Endodermal cell (in vitro differentiated cells): ENCODE data around the gene ZNF525. TPM values are rescaled to one million over a fixed set of nuclear protein-coding genes. Genes with fewer than 3 reads are reported as not detected.

Experiments
- DNase-seq: peaks from one replicate; pipeline ENCODE4 v3.0.0-alpha.2; 2017
- H3K27ac ChIP-seq: 2 replicates; pipeline ENCODE4 v1.5.1; 2013; ENCODE audit warnings: mild to moderate bottlenecking, low read depth, low read length, moderate library complexity
- H3K27me3 ChIP-seq: 2 replicates; pipeline ENCODE4 v1.6.1; 2013; ENCODE audit warnings: mild to moderate bottlenecking, low read length, moderate library complexity; ENCODE audit not compliant: insufficient read depth, control insufficient read depth, poor library complexity, severe bottlenecking
- H3K36me3 ChIP-seq: 2 replicates; pipeline ENCODE4 v1.7.0; 2013; ENCODE audit warnings: mild to moderate bottlenecking, low read length, moderate library complexity; ENCODE audit not compliant: control insufficient read depth, insufficient read depth
- H3K4me1 ChIP-seq: one replicate; pipeline ENCODE4 v1.7.0; 2013; ENCODE audit warnings: low read length; ENCODE audit not compliant: control insufficient read depth, insufficient read depth
- H3K4me3 ChIP-seq: 2 replicates; pipeline ENCODE4 v1.5.1; 2013; ENCODE audit warnings: mild to moderate bottlenecking, low read length, moderate library complexity
- H3K9ac ChIP-seq: 2 replicates; pipeline ENCODE4 v1.6.1; 2013; ENCODE audit warnings: mild to moderate bottlenecking, low read length, moderate library complexity; ENCODE audit not compliant: poor library complexity, severe bottlenecking; ENCODE audit errors: extremely low read depth
- H3K9me3 ChIP-seq: 2 replicates; pipeline ENCODE4 v1.6.1; 2013; ENCODE audit warnings: mild to moderate bottlenecking, low read length, moderate library complexity; ENCODE audit not compliant: control insufficient read depth
- H3K27ac Mint-ChIP-seq: 2 replicates; pipeline ENCODE4 v1.8.0; 2020; ENCODE audit warnings: mixed read lengths
- H3K27me3 Mint-ChIP-seq: 2 replicates; pipeline ENCODE4 v1.8.0; 2021; ENCODE audit warnings: mild to moderate bottlenecking, mixed read lengths; ENCODE audit not compliant: insufficient read depth
- H3K36me3 Mint-ChIP-seq: 2 replicates; pipeline ENCODE4 v1.8.0; 2020; ENCODE audit warnings: low read depth, mixed read lengths
- H3K4me1 Mint-ChIP-seq: 2 replicates; pipeline ENCODE4 v1.8.0; 2020; ENCODE audit warnings: mixed read lengths
- H3K4me3 Mint-ChIP-seq: 2 replicates; pipeline ENCODE4 v1.8.0; 2020; ENCODE audit warnings: mild to moderate bottlenecking, moderate library complexity, mixed read lengths
- H3K9me3 Mint-ChIP-seq: 2 replicates; pipeline ENCODE4 v1.8.0; 2020; ENCODE audit warnings: mild to moderate bottlenecking, mixed read lengths
- WGBS, 2 experiments: methylation state at CpG; one replicate each; pipeline versions ENCODE4 v1.1.5 to v1.1.7; 2013; ENCODE audit warnings: missing lambda C conversion rate in 2 of 2, mixed read lengths in 1 of 2; ENCODE audit not compliant: insufficient coverage in 1 of 2, insufficient read length in 1 of 2; 5-methylcytosine and 5-hydroxymethylcytosine counted together
- long read RNA-seq, 4 experiments: library from polyadenylated mRNA in 2 of 4; library from RNA in 1 of 4; library from capped mRNA in 1 of 4; stranded (forward) in 3 of 4; unstranded in 1 of 4; transcript quantifications; one replicate each; pipeline ENCODE4 v2.0.0, GENCODE V29; 2020 to 2021; ENCODE audit warnings: inconsistent platforms in 1 of 4
- polyA plus RNA-seq, 2 experiments: library from polyadenylated mRNA; stranded (reverse); fragments of 50-300 nt; gene quantifications; one replicate each; pipeline ENCODE4 v1.2.3, GENCODE V29; 2013
- total RNA-seq, 2 donors: library from RNA; stranded (reverse); fragmentation: NEBNext Ultra II Directional in 1 of 2; extraction: Animal tissue kit (Norgen Biotek cat#: 25700) in 1 of 2; gene quantifications; 2 replicates in 1 of 2; 3 replicates in 1 of 2; pipeline ENCODE4 v1.2.1, GENCODE V29; 2021
- TF ChIP-seq, protein P1 (sequence below): fragments of 200-600 bp; sonication (generic); conservative IDR thresholded peaks from 2 replicates; pipeline ENCODE4 v1.5.0; 2021; ENCODE audit warnings: antibody characterized with exemption, mild to moderate bottlenecking

ZNF525 gene
- total RNA-seq: 10 to 100 TPM; 42.2 to 48.8 TPM
- 7.9 TPM for polyA plus RNA-seq (2013, experiment 1 of 2)
- 6.6 TPM for polyA plus RNA-seq (2013, experiment 2 of 2)
- long read RNA-seq, experiment 1: 0 reads
- long read RNA-seq, experiment 2, full-length matches to known transcripts: 12 of 17 reads
- long read RNA-seq, experiment 2, partial matches to known transcripts: 1 of 17 reads
- long read RNA-seq, experiment 2, other reads (novel, unspliced or antisense): 4 of 17 reads
- long read RNA-seq, experiment 3, full-length matches to known transcripts: 22 of 32 reads
- long read RNA-seq, experiment 3, partial matches to known transcripts: 1 of 32 reads
- long read RNA-seq, experiment 3, other reads (novel, unspliced or antisense): 9 of 32 reads
- long read RNA-seq, experiment 4, partial matches to known transcripts: 0 of 11 reads
- long read RNA-seq, experiment 4, other reads (novel, unspliced or antisense): 8 of 11 reads

GRCh38 chr19:53365134-53365898 is at the start of gene ZNF525:
TSS of gene ZNF525 (plus strand) at chr19:53365705. CDS start at chr19:53372282, 6,577 bp downstream.
- Histone ChIP-seq H3K9ac (peak within 1 kb of the TSS; percentile 75), H3K27ac (no peak within 1 kb of the TSS), H3K9me3 (no peaks in the 10 kb centered on the region), H3K4me3 (peak within 1 kb of the TSS; percentile 98), H3K36me3 (no peaks in the 10 kb centered on the region), H3K27me3 (no peaks in the 10 kb centered on the region), H3K4me1 (no peaks in the 10 kb centered on the region)
- Mint-ChIP-seq H3K36me3 (peaks cover 2% of the 10 kb centered on the region), H3K9me3 (peaks cover 2% of the 10 kb centered on the region), H3K4me1 (peaks cover 44% of the 10 kb centered on the region), H3K27ac (peak within 1 kb of the TSS; percentile 95), H3K4me3 (peak within 1 kb of the TSS; percentile 96), H3K27me3 (no peaks in the 10 kb centered on the region)
- DNase-seq: peak; percentile 97
- TF ChIP-seq, protein P1, sequence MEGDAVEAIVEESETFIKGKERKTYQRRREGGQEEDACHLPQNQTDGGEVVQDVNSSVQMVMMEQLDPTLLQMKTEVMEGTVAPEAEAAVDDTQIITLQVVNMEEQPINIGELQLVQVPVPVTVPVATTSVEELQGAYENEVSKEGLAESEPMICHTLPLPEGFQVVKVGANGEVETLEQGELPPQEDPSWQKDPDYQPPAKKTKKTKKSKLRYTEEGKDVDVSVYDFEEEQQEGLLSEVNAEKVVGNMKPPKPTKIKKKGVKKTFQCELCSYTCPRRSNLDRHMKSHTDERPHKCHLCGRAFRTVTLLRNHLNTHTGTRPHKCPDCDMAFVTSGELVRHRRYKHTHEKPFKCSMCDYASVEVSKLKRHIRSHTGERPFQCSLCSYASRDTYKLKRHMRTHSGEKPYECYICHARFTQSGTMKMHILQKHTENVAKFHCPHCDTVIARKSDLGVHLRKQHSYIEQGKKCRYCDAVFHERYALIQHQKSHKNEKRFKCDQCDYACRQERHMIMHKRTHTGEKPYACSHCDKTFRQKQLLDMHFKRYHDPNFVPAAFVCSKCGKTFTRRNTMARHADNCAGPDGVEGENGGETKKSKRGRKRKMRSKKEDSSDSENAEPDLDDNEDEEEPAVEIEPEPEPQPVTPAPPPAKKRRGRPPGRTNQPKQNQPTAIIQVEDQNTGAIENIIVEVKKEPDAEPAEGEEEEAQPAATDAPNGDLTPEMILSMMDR: peak; percentile 67
- WGBS, 2 experiments: 2 to 4% methylated on average over 15 to 45 of the region's 45 CpGs

DNA sequence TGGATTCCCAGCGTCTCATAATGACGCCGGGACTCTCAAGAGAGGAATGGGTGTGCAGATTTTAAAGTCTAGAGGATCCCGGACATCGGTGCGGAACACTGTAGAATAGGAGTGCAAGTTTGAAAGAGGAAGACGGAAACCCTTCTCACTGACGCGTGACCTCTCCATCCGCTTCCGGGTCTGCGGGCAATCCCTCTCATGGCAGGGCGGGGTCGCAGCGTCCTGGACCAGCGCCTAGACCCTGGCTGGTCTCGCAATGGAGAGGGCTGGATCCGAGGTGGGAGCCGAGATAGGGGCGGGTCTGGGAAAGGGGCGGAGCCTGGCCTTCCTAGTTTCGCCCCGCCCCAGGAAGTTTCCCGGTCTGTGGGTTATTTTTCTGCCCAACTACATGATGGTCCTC is 36.5 kb upstream of the ZNF525 start:
- Histone ChIP-seq H3K4me1 (no peaks in the 10 kb centered on the region), H3K36me3 (no peaks in the 10 kb centered on the region), H3K9ac (no peak overlapping the region), H3K4me3 (no peak overlapping the region), H3K9me3 (peaks cover 32% of the 10 kb centered on the region), H3K27me3 (peaks cover 5% of the 10 kb centered on the region), H3K27ac (no peak overlapping the region)
- Mint-ChIP-seq H3K4me3 (no peak overlapping the region), H3K4me1 (no peaks in the 10 kb centered on the region), H3K27ac (no peak overlapping the region), H3K9me3 (peaks cover 53% of the 10 kb centered on the region), H3K36me3 (peaks cover 7% of the 10 kb centered on the region), H3K27me3 (peaks cover 45% of the 10 kb centered on the region)
- DNase-seq: peak; percentile 45
- 90 to 96% methylated on average over 20 to 24 of the region's 24 CpGs for WGBS, 2 experiments
- TF ChIP-seq, protein P1: no peak

- Mint-ChIP-seq H3K27ac (peak overlapping the region; percentile 48), H3K27me3 (peaks cover 24% of the 10 kb centered on the region), H3K9me3 (peaks cover 43% of the 10 kb centered on the region), H3K36me3 (peaks cover 12% of the 10 kb centered on the region), H3K4me1 (peaks cover 4% of the 10 kb centered on the region), H3K4me3 (peak overlapping the region; percentile 89)
- Histone ChIP-seq H3K27ac (no peak overlapping the region), H3K27me3 (no peaks in the 10 kb centered on the region), H3K36me3 (no peaks in the 10 kb centered on the region), H3K9ac (no peak overlapping the region), H3K4me1 (no peaks in the 10 kb centered on the region), H3K9me3 (peaks cover 12% of the 10 kb centered on the region), H3K4me3 (no peak overlapping the region)
- TF ChIP-seq, protein P1: no peak
- WGBS, 2 experiments: 89 to 91% methylated on average over 12 of the region's 14 CpGs
- no peak for DNase-seq
Observed at GRCh38 chr19:53332484-53332883, 33.0 kb upstream of the ZNF525 start.
